ENCODE data around the gene DTX4. TPM values are rescaled to one million over a fixed set of nuclear protein-coding genes. Genes with fewer than 3 reads are reported as not detected.

Gene DTX4
- total and polyA plus RNA-seq, 3 experiments from 2014 or later: 0.24 to 0.98 (median 0.38) TPM

DNA sequence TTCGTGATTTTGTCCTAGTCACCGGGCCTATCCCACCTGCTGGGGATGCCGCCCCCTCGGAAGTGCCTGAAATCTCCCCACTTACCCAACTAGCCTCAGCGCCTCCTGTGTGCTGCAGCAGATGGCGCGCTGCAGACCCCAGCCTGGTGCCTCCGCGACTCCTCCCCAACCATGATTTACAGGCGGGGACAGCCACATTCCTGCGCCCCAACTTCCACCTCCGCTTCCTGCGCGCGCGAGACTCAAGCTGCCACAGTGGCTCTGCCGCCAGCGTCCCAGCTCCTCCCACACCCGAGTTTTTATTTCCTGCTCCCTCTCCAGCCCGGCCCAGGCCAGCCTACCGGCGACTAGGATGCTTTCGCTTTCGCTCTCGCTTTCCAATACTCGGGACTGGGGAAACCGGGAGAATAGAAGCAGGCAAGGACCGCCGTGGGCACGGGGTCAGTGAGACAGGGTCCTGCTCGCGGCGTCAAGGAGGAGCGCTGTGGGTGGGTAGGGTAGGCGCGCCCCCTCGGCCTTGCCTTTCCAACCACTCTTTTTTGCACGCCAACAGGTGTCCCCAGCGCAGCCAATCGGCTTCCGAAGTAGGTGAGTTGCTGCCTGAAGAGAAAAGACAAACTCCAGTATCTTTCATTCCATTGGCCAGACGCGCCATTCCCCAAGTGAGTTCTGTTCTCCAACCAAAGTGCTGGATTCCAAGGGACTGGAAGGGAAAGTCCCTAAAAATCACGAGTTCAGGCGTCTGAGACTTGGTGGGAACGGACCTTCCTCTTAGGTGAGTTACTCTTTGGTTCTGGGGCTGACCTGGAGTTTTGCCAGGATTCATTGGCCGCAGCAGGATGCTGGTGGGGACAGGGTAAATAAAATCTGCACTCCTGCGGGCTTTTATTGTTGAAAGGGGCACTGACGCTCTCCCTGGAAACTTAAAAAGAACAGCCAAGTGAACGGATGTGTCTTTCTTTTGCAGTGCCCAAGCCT lies 29.1 kb upstream of the DTX4 start, which contains the start of gene FAM111A:
Gene FAM111A, plus strand, starts transcription at position 327 of the 978 bp plus-strand sequence. CDS start 6,017 bp downstream, outside the sequence.
- CTCF ChIA-PET: interaction anchor here (1.2 to 1.8 kb wide), 3 partner anchors 15 to 90 kb away, joined by 3 to 13 read pairs (median 8); no protein-coding TSS in a partner anchor
- H3K27me3 Mint-ChIP-seq: no peaks in the 10 kb centered on the region
- Histone ChIP-seq H3K27ac (ENCODE audit: low read depth, low read length) (peak within 1 kb of the TSS; percentile 89), H3K27me3 (ENCODE audit: insufficient read depth, low read length, poor library complexity, severe bottlenecking) (no peaks in the 10 kb centered on the region), H3K36me3 (ENCODE audit: insufficient read depth, low read length) (no peaks in the 10 kb centered on the region), H3K9me3 (ENCODE audit: low read length) (no peaks in the 10 kb centered on the region), H3K4me3 (ENCODE audit: low read length) (peak within 1 kb of the TSS; percentile 89), H3K4me1 (ENCODE audit: insufficient read depth, low read length) (peaks cover 30% of the 10 kb centered on the region)
- H3K9me3 Mint-ChIP-seq: no peaks in the 10 kb centered on the region
- POLR2A ChIA-PET: interaction anchor here (1.0 to 1.2 kb wide), 3 partner anchors 30 to 565 kb away, joined by 3 to 4 read pairs (median 3); partner anchors contain the start of gene DTX4
- H3K27ac Mint-ChIP-seq: peak within 1 kb of the TSS; percentile 92 to 99 (median 96)
- peaks cover 0 to 46% (median 7%) of the 10 kb centered on the region in 3 donors for H3K36me3 Mint-ChIP-seq
- peaks cover 44 to 67% (median 63%) of the 10 kb centered on the region in 3 donors for H3K4me1 Mint-ChIP-seq
- peak; percentile 85 to 93 (median 90) for DNase-seq
- peak within 1 kb of the TSS; percentile 95 to 99 (median 97) for H3K4me3 Mint-ChIP-seq

DNA sequence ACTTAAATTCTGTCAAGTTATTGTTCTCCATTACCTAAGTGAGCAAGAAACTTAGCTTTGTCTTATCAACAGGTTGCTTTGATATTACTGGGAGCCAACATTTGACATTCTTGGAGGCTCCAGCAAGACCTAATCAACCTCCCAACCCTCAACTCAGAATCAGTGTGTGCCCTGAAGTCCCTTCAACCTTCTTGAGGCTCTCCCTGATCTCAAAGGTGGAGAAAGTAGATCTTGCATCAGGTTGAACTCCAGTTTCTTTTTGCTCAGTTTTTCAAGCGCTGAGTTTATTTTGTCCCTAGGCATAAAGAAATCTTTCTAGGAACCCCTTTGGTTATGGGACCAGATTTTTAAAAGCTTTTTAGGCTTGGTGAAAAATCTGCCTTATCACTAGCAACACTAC lies 27.8 kb upstream of the DTX4 start:
- H3K4me3 Mint-ChIP-seq: peak overlapping the region; percentile 95 to 99 (median 97)
- H3K4me1 Mint-ChIP-seq: peaks cover 47 to 80% (median 73%) of the 10 kb centered on the region in 3 donors
- peak overlapping the region; percentile 25 for H3K27ac ChIP-seq (ENCODE audit: low read depth, low read length)
- peaks cover 4 to 49% (median 7%) of the 10 kb centered on the region in 3 donors for H3K36me3 Mint-ChIP-seq
- H3K9me3 Mint-ChIP-seq: no peaks in the 10 kb centered on the region
- POLR2A ChIA-PET: interaction anchor here (0.6 kb wide), 2 partner anchors 163 to 571 kb away, joined by 3 read pairs; no protein-coding TSS in a partner anchor
- no peak for DNase-seq
- H3K4me1 ChIP-seq (ENCODE audit: insufficient read depth, low read length): peaks cover 30% of the 10 kb centered on the region
- no peaks in the 10 kb centered on the region for H3K27me3 ChIP-seq (ENCODE audit: insufficient read depth, low read length, poor library complexity, severe bottlenecking)
- H3K27me3 Mint-ChIP-seq: no peaks in the 10 kb centered on the region
- CTCF ChIA-PET: interaction anchor here (0.8 to 3.1 kb wide), 7 partner anchors 8 to 427 kb away, joined by 3 to 31 read pairs (median 3); partner anchors contain the start of gene DTX4
- H3K9me3 ChIP-seq (ENCODE audit: low read length): no peaks in the 10 kb centered on the region
- H3K36me3 ChIP-seq (ENCODE audit: insufficient read depth, low read length): no peaks in the 10 kb centered on the region
- peak overlapping the region; percentile 92 to 99 (median 96) for H3K27ac Mint-ChIP-seq
- H3K4me3 ChIP-seq (ENCODE audit: low read length): peak overlapping the region; percentile 89

DNA sequence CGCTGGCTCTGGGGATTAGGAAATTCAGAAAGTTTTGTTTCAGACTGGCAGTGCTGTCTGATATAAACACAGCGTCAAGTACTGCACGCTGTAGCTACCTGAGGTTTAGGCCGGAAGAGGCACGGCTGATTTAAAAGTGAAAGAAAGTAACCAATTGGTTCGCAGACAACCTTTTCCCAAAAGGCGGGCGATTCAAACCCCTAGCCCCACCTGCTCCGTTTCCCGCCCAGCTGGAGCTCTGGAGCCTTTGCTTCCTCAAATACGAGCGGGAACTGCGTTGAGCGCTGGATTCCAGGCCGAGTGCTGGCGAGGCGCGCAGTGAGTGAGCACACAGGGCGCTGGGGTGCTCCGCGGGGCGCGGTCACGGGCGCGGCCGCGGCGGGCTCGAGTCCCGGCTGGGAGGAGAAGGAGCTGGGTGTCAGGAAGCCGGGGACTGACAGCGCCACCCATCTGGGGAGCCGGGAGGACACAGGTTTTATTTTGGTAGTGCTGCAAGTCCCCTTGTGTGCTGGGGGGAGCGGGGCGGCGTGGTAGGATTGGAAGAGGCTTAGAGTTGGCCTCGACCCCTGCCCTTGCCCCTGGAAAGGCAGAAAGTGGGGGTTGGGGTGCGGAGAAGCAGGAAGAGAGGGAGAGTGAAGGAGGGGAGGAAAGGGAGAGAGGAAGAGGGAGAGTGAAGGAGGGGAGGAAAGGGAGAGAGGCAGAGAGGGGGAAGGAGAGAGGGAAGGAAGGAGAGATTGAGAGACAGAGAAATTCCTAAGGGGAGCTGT lies 27.2 kb upstream of the DTX4 start:
- H3K36me3 Mint-ChIP-seq: peaks cover 7 to 51% (median 10%) of the 10 kb centered on the region in 3 donors
- peaks cover 30% of the 10 kb centered on the region for H3K4me1 ChIP-seq (ENCODE audit: insufficient read depth, low read length)
- POLR2A ChIA-PET: interaction anchor here (0.6 kb wide), 1 partner anchor 162 kb away, joined by 3 read pairs; no protein-coding TSS in a partner anchor

DNA sequence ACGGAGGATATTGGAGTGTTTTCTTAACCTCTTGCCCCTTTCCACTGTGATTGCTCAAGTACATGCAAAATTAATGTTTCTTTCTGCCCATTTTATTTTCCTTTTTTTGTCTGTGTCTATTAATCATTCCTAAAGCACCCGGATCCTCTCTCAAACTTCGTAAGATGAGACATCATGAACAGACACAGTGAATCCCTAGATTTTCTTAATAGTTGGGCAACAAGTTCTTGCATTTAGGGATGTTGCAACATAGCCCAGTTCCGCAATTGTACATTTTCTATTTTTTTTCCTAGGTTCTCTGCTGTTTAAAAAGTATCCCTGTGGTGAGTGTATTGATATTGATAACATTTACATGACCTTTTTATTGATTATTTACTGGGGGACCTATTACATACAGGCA lies 26.4 kb upstream of the DTX4 start:
- CTCF ChIA-PET: interaction anchor here (2.2 to 3.1 kb wide), 3 partner anchors 10 to 26 kb away, joined by 12 to 31 read pairs (median 19); partner anchors contain the start of gene DTX4
- Histone ChIP-seq H3K4me3 (ENCODE audit: low read length) (peak overlapping the region; percentile 89), H3K27ac (ENCODE audit: low read depth, low read length) (no peak overlapping the region), H3K27me3 (ENCODE audit: insufficient read depth, low read length, poor library complexity, severe bottlenecking) (no peaks in the 10 kb centered on the region), H3K36me3 (ENCODE audit: insufficient read depth, low read length) (no peaks in the 10 kb centered on the region), H3K9me3 (ENCODE audit: low read length) (no peaks in the 10 kb centered on the region), H3K4me1 (ENCODE audit: insufficient read depth, low read length) (peaks cover 30% of the 10 kb centered on the region)
- H3K4me3 Mint-ChIP-seq: peak overlapping the region; percentile 75 to 99 (median 97)
- peaks cover 7 to 57% (median 11%) of the 10 kb centered on the region in 3 donors for H3K36me3 Mint-ChIP-seq
- peaks cover 47 to 87% (median 79%) of the 10 kb centered on the region in 3 donors for H3K4me1 Mint-ChIP-seq
- peak overlapping the region in 7 of 8 donors; percentile 30 to 94 (median 62) for H3K27ac Mint-ChIP-seq
- DNase-seq: no peak
- no peaks in the 10 kb centered on the region for H3K9me3 Mint-ChIP-seq
- H3K27me3 Mint-ChIP-seq: no peaks in the 10 kb centered on the region
- POLR2A ChIA-PET: no interaction called here

More for the DNA sequence above, 27.2 kb upstream of the DTX4 start:
- H3K9me3 Mint-ChIP-seq: no peaks in the 10 kb centered on the region
- H3K27ac Mint-ChIP-seq: peak overlapping the region; percentile 92 to 99 (median 96)
- H3K4me3 Mint-ChIP-seq: peak overlapping the region; percentile 95 to 99 (median 97)
- peak overlapping the region; percentile 25 for H3K27ac ChIP-seq (ENCODE audit: low read depth, low read length)
- no peaks in the 10 kb centered on the region for H3K27me3 ChIP-seq (ENCODE audit: insufficient read depth, low read length, poor library complexity, severe bottlenecking)
- peaks cover 47 to 83% (median 77%) of the 10 kb centered on the region in 3 donors for H3K4me1 Mint-ChIP-seq
- CTCF ChIA-PET: interaction anchor here (0.9 to 3.1 kb wide), 6 partner anchors 9 to 426 kb away, joined by 3 to 31 read pairs (median 8); partner anchors contain the start of gene DTX4
- peak overlapping the region; percentile 89 for H3K4me3 ChIP-seq (ENCODE audit: low read length)
- no peaks in the 10 kb centered on the region for H3K36me3 ChIP-seq (ENCODE audit: insufficient read depth, low read length)
- H3K9me3 ChIP-seq (ENCODE audit: low read length): no peaks in the 10 kb centered on the region
- peak; percentile 59 to 80 (median 78) for DNase-seq
- no peaks in the 10 kb centered on the region for H3K27me3 Mint-ChIP-seq

DNA sequence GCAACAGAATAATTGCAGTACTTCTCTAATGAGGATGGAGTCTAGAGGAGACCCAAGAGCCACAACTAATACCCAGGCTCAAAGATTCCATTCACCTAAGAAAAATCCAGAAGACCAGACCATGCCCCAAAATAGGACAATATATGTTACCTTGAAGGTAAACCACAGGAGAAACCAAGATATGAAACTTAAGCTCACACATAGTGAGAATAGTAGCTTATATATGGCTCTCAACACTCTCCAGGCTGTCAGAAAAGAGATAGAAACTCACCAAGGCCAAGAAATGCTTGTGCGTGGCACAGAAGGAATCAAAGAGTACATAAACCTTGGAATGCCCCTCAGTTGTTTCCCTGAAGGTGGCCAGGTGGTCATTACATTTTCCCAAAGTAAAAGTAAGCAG lies 20.2 kb upstream of the DTX4 start:
- H3K27ac ChIP-seq (ENCODE audit: low read depth, low read length): no peak overlapping the region
- Mint-ChIP-seq H3K4me1 (peaks cover 14 to 54% (median 41%) of the 10 kb centered on the region in 3 donors), H3K27me3 (no peaks in the 10 kb centered on the region), H3K27ac (peak overlapping the region in 6 of 8 donors; percentile 5 to 89 (median 50)), H3K9me3 (no peaks in the 10 kb centered on the region), H3K36me3 (peaks cover 7 to 57% (median 17%) of the 10 kb centered on the region in 3 donors), H3K4me3 (peak overlapping the region in 2 of 7 donors; percentile 16 to 49)
- peaks cover 4% of the 10 kb centered on the region for H3K4me1 ChIP-seq (ENCODE audit: insufficient read depth, low read length)
- H3K27me3 ChIP-seq (ENCODE audit: insufficient read depth, low read length, poor library complexity, severe bottlenecking): no peaks in the 10 kb centered on the region
- no peaks in the 10 kb centered on the region for H3K9me3 ChIP-seq (ENCODE audit: low read length)
- H3K4me3 ChIP-seq (ENCODE audit: low read length): no peak overlapping the region
- no peak for DNase-seq
- H3K36me3 ChIP-seq (ENCODE audit: insufficient read depth, low read length): no peaks in the 10 kb centered on the region
- ChIA-PET POLR2A (no interaction called here), CTCF (interaction anchor here (2.3 to 2.5 kb wide), 2 partner anchors 16 to 20 kb away, joined by 10 to 11 read pairs; partner anchors contain the start of gene DTX4)

DNA sequence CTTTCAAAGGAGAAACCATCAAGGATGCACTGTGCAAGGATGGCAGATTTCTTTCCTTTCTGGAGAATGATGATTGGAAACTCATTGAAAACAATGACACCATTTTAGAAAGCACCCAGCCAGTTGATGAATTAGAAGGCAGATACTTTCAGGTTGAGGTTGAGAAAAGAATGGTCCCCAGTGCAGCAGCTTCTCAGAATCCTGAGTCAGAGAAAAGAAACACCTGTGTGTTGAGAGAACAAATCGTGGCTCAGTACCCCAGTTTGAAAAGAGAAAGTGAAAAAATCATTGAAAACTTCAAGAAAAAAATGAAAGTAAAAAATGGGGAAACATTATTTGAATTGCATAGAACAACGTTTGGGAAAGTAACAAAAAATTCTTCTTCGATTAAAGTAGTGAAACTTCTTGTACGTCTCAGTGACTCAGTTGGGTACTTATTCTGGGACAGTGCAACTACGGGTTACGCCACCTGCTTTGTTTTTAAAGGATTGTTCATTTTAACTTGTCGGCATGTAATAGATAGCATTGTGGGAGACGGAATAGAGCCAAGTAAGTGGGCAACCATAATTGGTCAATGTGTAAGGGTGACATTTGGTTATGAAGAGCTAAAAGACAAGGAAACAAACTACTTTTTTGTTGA lies 19.5 kb upstream of the DTX4 start:
- H3K4me3 Mint-ChIP-seq: peak overlapping the region in 6 of 7 donors; percentile 29 to 65 (median 44)
- no peaks in the 10 kb centered on the region for H3K9me3 Mint-ChIP-seq
- Histone ChIP-seq H3K9me3 (ENCODE audit: low read length) (no peaks in the 10 kb centered on the region), H3K27ac (ENCODE audit: low read depth, low read length) (no peak overlapping the region), H3K4me3 (ENCODE audit: low read length) (no peak overlapping the region), H3K36me3 (ENCODE audit: insufficient read depth, low read length) (no peaks in the 10 kb centered on the region), H3K27me3 (ENCODE audit: insufficient read depth, low read length, poor library complexity, severe bottlenecking) (no peaks in the 10 kb centered on the region), H3K4me1 (ENCODE audit: insufficient read depth, low read length) (peaks cover 4% of the 10 kb centered on the region)
- no peak for DNase-seq
- no peaks in the 10 kb centered on the region for H3K27me3 Mint-ChIP-seq
- ChIA-PET CTCF (interaction anchor here (0.9 to 2.3 kb wide), 2 partner anchors 17 to 19 kb away, joined by 3 to 10 read pairs; partner anchors contain the start of gene DTX4), POLR2A (no interaction called here)
- peaks cover 7 to 50% (median 17%) of the 10 kb centered on the region in 3 donors for H3K36me3 Mint-ChIP-seq
- peak overlapping the region; percentile 5 to 89 (median 48) for H3K27ac Mint-ChIP-seq
- H3K4me1 Mint-ChIP-seq: peaks cover 14 to 47% (median 39%) of the 10 kb centered on the region in 3 donors

GRCh38 chr11:59154610-59155009 lies 17.3 kb upstream of the DTX4 start:
- ChIA-PET CTCF (interaction anchor here (1.6 to 2.8 kb wide), 2 partner anchors 17 to 19 kb away, joined by 5 to 12 read pairs; partner anchors contain the start of gene DTX4), POLR2A (no interaction called here)
- no peak overlapping the region for H3K4me3 ChIP-seq (ENCODE audit: low read length)
- peaks cover 0 to 31% (median 10%) of the 10 kb centered on the region in 3 donors for H3K36me3 Mint-ChIP-seq
- no peak for DNase-seq
- H3K27me3 Mint-ChIP-seq: no peaks in the 10 kb centered on the region
- H3K27ac Mint-ChIP-seq: no peak overlapping the region
- no peak overlapping the region for H3K4me3 Mint-ChIP-seq
- H3K36me3 ChIP-seq (ENCODE audit: insufficient read depth, low read length): no peaks in the 10 kb centered on the region
- peaks cover 13 to 32% (median 27%) of the 10 kb centered on the region in 3 donors for H3K4me1 Mint-ChIP-seq
- peaks cover 4% of the 10 kb centered on the region for H3K4me1 ChIP-seq (ENCODE audit: insufficient read depth, low read length)
- no peaks in the 10 kb centered on the region for H3K9me3 ChIP-seq (ENCODE audit: low read length)
- no peaks in the 10 kb centered on the region for H3K27me3 ChIP-seq (ENCODE audit: insufficient read depth, low read length, poor library complexity, severe bottlenecking)
- H3K27ac ChIP-seq (ENCODE audit: low read depth, low read length): no peak overlapping the region
- H3K9me3 Mint-ChIP-seq: no peaks in the 10 kb centered on the region
